K562 (cell line): ENCODE results near the gene CD74. TPM values are rescaled to one million over a fixed set of nuclear protein-coding genes. Genes with fewer than 3 reads are reported as not detected.

ENCODE experiments used
- CBX1 ChIP-seq: sonication (generic); IDR thresholded peaks from 2 replicates; pipeline ENCODE4 v1.6.1; 2016; ENCODE audit warnings: antibody characterized with exemption, low read depth, mild to moderate bottlenecking
- CTBP1 ChIP-seq: fragments of 450-650 bp; IDR thresholded peaks from 2 replicates; pipeline ENCODE4 v1.6.1; 2016; ENCODE audit warnings: borderline replicate concordance
- CTCF ChIP-seq, 3 experiments: IDR thresholded peaks in 2 of 3; conservative IDR thresholded peaks in 1 of 3; 2 replicates each; pipeline ENCODE4 v1.5.1; 2011 to 2012; ENCODE audit warnings: low read length in 3 of 3, mild to moderate bottlenecking in 3 of 3, control low read depth in 2 of 3, improper control_type of control experiment in 1 of 3, inconsistent platforms in 1 of 3, low read depth in 1 of 3, mixed read lengths in 1 of 3, moderate library complexity in 1 of 3; ENCODE audit not compliant: insufficient read depth in 2 of 3
- E2F6 ChIP-seq, 2 experiments: IDR thresholded peaks; 2 replicates each; pipeline ENCODE4 v1.6.1; 2011; ENCODE audit warnings: borderline replicate concordance in 1 of 2, control low read depth in 1 of 2, low read depth in 1 of 2, low read length in 1 of 2, mild to moderate bottlenecking in 1 of 2, mixed read lengths in 1 of 2, moderate library complexity in 1 of 2; ENCODE audit not compliant: insufficient read depth in 1 of 2, insufficient read length in 1 of 2, poor library complexity in 1 of 2, severe bottlenecking in 1 of 2; ENCODE audit errors: extremely low read depth in 1 of 2
- HNRNPL ChIP-seq: fragments of 200-400 bp; formaldehyde crosslinking; IDR thresholded peaks from 2 replicates; pipeline ENCODE4 v1.6.1; 2017; ENCODE audit warnings: low read depth, mild to moderate bottlenecking, low read length
- HSF4 ChIP-seq: fragments of 250-450 bp; sonication (Bioruptor Pico); IDR thresholded peaks from 2 replicates; pipeline ENCODE4 v2.1.2; 2022; ENCODE audit warnings: mild to moderate bottlenecking, moderate library complexity, borderline replicate concordance
- KLF1 ChIP-seq: fragments of 450-650 bp; IDR thresholded peaks from 2 replicates; pipeline ENCODE4 v1.6.1; 2016; ENCODE audit warnings: missing genetic modification characterization, missing compliant biosample characterization
- KLF16 ChIP-seq: IDR thresholded peaks from 2 replicates; pipeline ENCODE4 v1.6.1; 2016; ENCODE audit warnings: antibody characterized with exemption
- MYC ChIP-seq, 2 experiments: fragments of 250-450 bp in 1 of 2; sonication (Bioruptor Pico) in 1 of 2; IDR thresholded peaks; 2 replicates each; pipeline versions ENCODE4 v1.5.1 to v1.6.1; 2012 to 2021; ENCODE audit warnings: low read depth in 2 of 2, borderline replicate concordance in 1 of 2, improper control_type of control experiment in 1 of 2, low read length in 1 of 2, mild to moderate bottlenecking in 1 of 2, moderate library complexity in 1 of 2
- NFRKB ChIP-seq: fragments of 450-650 bp; IDR thresholded peaks from 2 replicates; pipeline ENCODE4 v1.6.1; 2016; ENCODE audit warnings: low read depth
- PML ChIP-seq: IDR thresholded peaks from 2 replicates; pipeline ENCODE4 v1.6.1; 2012; ENCODE audit warnings: low read length, inconsistent platforms
- RAD21 ChIP-seq, 2 experiments: fragments of 250-450 bp in 1 of 2; fragments of 450-650 bp in 1 of 2; sonication (Bioruptor Pico) in 1 of 2; formaldehyde crosslinking in 1 of 2; IDR thresholded peaks in 1 of 2; conservative IDR thresholded peaks in 1 of 2; 2 replicates each; pipeline versions ENCODE4 v1.4.0 to v1.8.0; 2020 to 2022; ENCODE audit warnings: mild to moderate bottlenecking in 2 of 2, moderate library complexity in 1 of 2
- RBFOX2 ChIP-seq: fragments of 200-400 bp; formaldehyde crosslinking; IDR thresholded peaks from 2 replicates; pipeline ENCODE4 v1.6.1; 2017; ENCODE audit warnings: low read depth, mild to moderate bottlenecking, low read length, moderate library complexity
- YY1 ChIP-seq, 3 experiments: IDR thresholded peaks; 2 replicates each; pipeline ENCODE4 v1.6.1; 2011; ENCODE audit warnings: low read length in 2 of 3, mild to moderate bottlenecking in 2 of 3, moderate library complexity in 2 of 3, borderline replicate concordance in 1 of 3, control low read depth in 1 of 3, low read depth in 1 of 3; ENCODE audit not compliant: insufficient read depth in 3 of 3, insufficient replicate concordance in 2 of 3, control insufficient read depth in 1 of 3, insufficient read length in 1 of 3; ENCODE audit errors: extremely low read depth in 1 of 3
- ZEB2 ChIP-seq: fragments of 450-650 bp; IDR thresholded peaks from 2 replicates; pipeline ENCODE4 v1.6.1; 2016
- ZKSCAN1 ChIP-seq: fragments of 150-350 bp; IDR thresholded peaks from 2 replicates; pipeline ENCODE4 v1.6.1; 2016; ENCODE audit warnings: low read depth, low read length
- ZNF311 ChIP-seq: fragments of 250-450 bp; sonication (Bioruptor Pico); IDR thresholded peaks from 2 replicates; pipeline ENCODE4 v1.4.0; 2020; ENCODE audit warnings: mild to moderate bottlenecking, moderate library complexity
- polyA plus RNA-seq, 8 experiments: library from polyadenylated mRNA; depleted of rRNA in 4 of 8; stranded (reverse) in 5 of 8; unstranded in 3 of 8; fragments of >200 nt; fragmentation: Nextera tagmentation in 2 of 8; fragmentation: Illumina TruSeq in 1 of 8; extraction: Ambion mirVana in 2 of 8; extraction: Trizol in 1 of 8; gene quantifications; 2 replicates each; pipeline versions ENCODE4 v1.2.1 to v1.2.3, GENCODE V29; 2011 to 2014; ENCODE audit warnings: inconsistent platforms in 1 of 8, missing spikeins in 1 of 8
- total RNA-seq, 7 experiments: library from RNA; depleted of rRNA in 6 of 7; stranded (reverse); fragments of >200 nt in 6 of 7; fragmentation: Illumina TruSeq in 2 of 7; extraction: Trizol in 2 of 7; gene quantifications; 2 replicates each; pipeline versions ENCODE4 v1.2.1 to v1.2.3, GENCODE V29; 2011 to 2021; ENCODE audit warnings: low replicate concordance in 1 of 7
- TF ChIP-seq, protein P1 (sequence below): fragments of 450-650 bp; formaldehyde crosslinking; IDR thresholded peaks from 2 replicates; pipeline ENCODE4 v1.4.0; 2020; ENCODE audit warnings: mild to moderate bottlenecking, moderate library complexity
- TF ChIP-seq, protein P2 (sequence below): sonication (generic); formaldehyde crosslinking; IDR thresholded peaks from 2 replicates; pipeline ENCODE4 v1.9.0; 2022; ENCODE audit warnings: mild to moderate bottlenecking, missing genetic modification reagents

Gene CD74
- total and polyA plus RNA-seq, 9 of the 15 experiments (the other 6 are each of a cell fraction or from before 2014, with no cell fraction given): 0.07 to 4.8 (median 0.32) TPM

- TF ChIP-seq RAD21 (CRISPR knock-in tag; conservative IDR thresholded peaks at IDR 0.05 in 1 of 2, IDR thresholded peaks at IDR 0.05 in 1 of 2) (peak; percentile 67 to 80), ZNF311 (CRISPR knock-in tag) (no peak), CBX1 (no peak), YY1 (IDR thresholded peaks at IDR 0.05; ENCODE audit: borderline replicate concordance in 1 of 3, control insufficient read depth in 1 of 3, extremely low read depth in 1 of 3, insufficient read depth in 3 of 3, insufficient read length in 1 of 3, insufficient replicate concordance in 2 of 3, low read depth in 1 of 3, low read length in 2 of 3) (peak in 1 of 3 experiments; percentile 31), KLF16 (peak; percentile 15; the same call in 1 of the 2 replicates), CTCF (IDR thresholded peaks at IDR 0.05 in 2 of 3, conservative IDR thresholded peaks at IDR 0.05 in 1 of 3; ENCODE audit: insufficient read depth in 2 of 3, low read depth in 1 of 3, low read length in 3 of 3) (peak; percentile 68 to 92 (median 85)), HNRNPL (0 out of 2 replicates have a peak, but pooled peaks have one; percentile 21), KLF1 (tag) (no peak), ZEB2 (no peak), NFRKB (no peak), HSF4 (CRISPR knock-in tag) (no peak), RBFOX2 (peak; percentile 26; the same call in 1 of the 2 replicates), CTBP1 (no peak), PML (no peak), E2F6 (IDR thresholded peaks at IDR 0.05; ENCODE audit: borderline replicate concordance in 1 of 2, extremely low read depth in 1 of 2, insufficient read depth in 1 of 2, insufficient read length in 1 of 2, low read depth in 1 of 2, low read length in 1 of 2, poor library complexity in 1 of 2, severe bottlenecking in 1 of 2) (peak; percentile 36 to 58), ZKSCAN1 (0 out of 2 replicates have a peak, but pooled peaks have one; percentile 36), MYC (IDR thresholded peaks at IDR 0.05; ENCODE audit: low read depth, low read length) (peak; percentile 89), MYC (CRISPR knock-in tag; IDR thresholded peaks at IDR 0.05; ENCODE audit: borderline replicate concordance, low read depth) (no peak)
- TF ChIP-seq, protein P1, sequence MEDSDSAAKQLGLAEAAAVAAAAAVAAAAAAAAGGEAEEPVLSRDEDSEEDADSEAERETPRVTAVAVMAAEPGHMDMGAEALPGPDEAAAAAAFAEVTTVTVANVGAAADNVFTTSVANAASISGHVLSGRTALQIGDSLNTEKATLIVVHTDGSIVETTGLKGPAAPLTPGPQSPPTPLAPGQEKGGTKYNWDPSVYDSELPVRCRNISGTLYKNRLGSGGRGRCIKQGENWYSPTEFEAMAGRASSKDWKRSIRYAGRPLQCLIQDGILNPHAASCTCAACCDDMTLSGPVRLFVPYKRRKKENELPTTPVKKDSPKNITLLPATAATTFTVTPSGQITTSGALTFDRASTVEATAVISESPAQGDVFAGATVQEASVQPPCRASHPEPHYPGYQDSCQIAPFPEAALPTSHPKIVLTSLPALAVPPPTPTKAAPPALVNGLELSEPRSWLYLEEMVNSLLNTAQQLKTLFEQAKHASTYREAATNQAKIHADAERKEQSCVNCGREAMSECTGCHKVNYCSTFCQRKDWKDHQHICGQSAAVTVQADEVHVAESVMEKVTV (CRISPR knock-in tag): peak; percentile 70; the same call in 1 of the 2 replicates
- TF ChIP-seq, protein P2, sequence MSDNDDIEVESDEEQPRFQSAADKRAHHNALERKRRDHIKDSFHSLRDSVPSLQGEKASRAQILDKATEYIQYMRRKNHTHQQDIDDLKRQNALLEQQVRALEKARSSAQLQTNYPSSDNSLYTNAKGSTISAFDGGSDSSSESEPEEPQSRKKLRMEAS: peak; percentile 62
These were observed 46.3 kb upstream of the CD74 start (continued) for GRCh38 chr5:150458802-150459557.
